Ascending aorta (tissue), 2 donors: Measurements from ENCODE around the gene PHAF1. TPM values are rescaled to one million over a fixed set of nuclear protein-coding genes. Genes with fewer than 3 reads are reported as not detected.

ENCODE experiments used
- DNase-seq, 2 donors: peaks; one replicate each; pipeline ENCODE4 v3.0.0-alpha.2; 2019; ENCODE audit warnings: low spot score in 2 of 2
- H3K27ac ChIP-seq, 2 donors: fragments of 200-600 bp; sonication (generic); one replicate each; pipeline ENCODE4 v1.5.1; 2016 to 2017; ENCODE audit warnings: mild to moderate bottlenecking in 1 of 2
- H3K27me3 ChIP-seq: fragments of 200-600 bp; sonication (generic); one replicate; pipeline ENCODE4 v1.5.1; 2017
- H3K36me3 ChIP-seq, 2 donors: fragments of 200-600 bp; sonication (generic); one replicate each; pipeline ENCODE4 v1.5.1; 2016
- H3K4me1 ChIP-seq, 2 donors: fragments of 200-600 bp; sonication (generic); one replicate each; pipeline ENCODE4 v1.5.1; 2016 to 2017; ENCODE audit warnings: mild to moderate bottlenecking in 1 of 2
- H3K4me3 ChIP-seq, 2 donors: fragments of 200-600 bp; sonication (generic); one replicate each; pipeline ENCODE4 v1.5.1; 2016 to 2017; ENCODE audit warnings: mild to moderate bottlenecking in 1 of 2
- H3K9me3 ChIP-seq, 2 donors: fragments of 200-600 bp; sonication (generic); one replicate each; pipeline ENCODE4 v1.5.1; 2016
- CTCF ChIP-seq, 3 experiments: fragments of 200-600 bp in 2 of 3; fragments of 450-650 bp in 1 of 3; sonication (generic) in 2 of 3; IDR thresholded peaks; one replicate each; pipeline ENCODE4 v1.5.1; 2016 to 2019; ENCODE audit warnings: antibody characterized with exemption in 3 of 3, mild to moderate bottlenecking in 1 of 3, moderate library complexity in 1 of 3
- intact Hi-C: fragments of 100-400 bp; cut with DNase I; formaldehyde crosslinking; loops from one replicate; pipeline ENCODE4 v1.15.1; 2023
- total RNA-seq: library from RNA; depleted of rRNA; stranded (reverse); fragments of >200 nt; gene quantifications from one replicate; pipeline ENCODE4 v1.1.0, GENCODE V29; 2016

PHAF1 gene
- total RNA-seq, 1 donor from 2014 or later: 4.5 TPM

- DNase-seq: no peak
- Histone ChIP-seq H3K9me3 (no peaks in the 10 kb centered on the region), H3K36me3 (peaks cover 0 to 3% of the 10 kb centered on the region in 2 donors), H3K4me3 (no peak overlapping the region), H3K4me1 (peaks cover 0 to 4% of the 10 kb centered on the region in 2 donors), H3K27me3 (no peaks in the 10 kb centered on the region), H3K27ac (no peak overlapping the region)
- no peak for TF ChIP-seq CTCF (IDR thresholded peaks at IDR 0.05)
- intact Hi-C loops: loop anchor here (5.0 kb wide), 2 partner anchors 78 to 128 kb away; partner anchors contain the start of gene CBFB
Observed at GRCh38 chr16:67104845-67105244, 4.9 kb upstream of the PHAF1 start.

- Histone ChIP-seq H3K4me1 (peaks cover under 1 to 4% of the 10 kb centered on the region in 2 donors), H3K4me3 (no peak overlapping the region), H3K36me3 (peaks cover 0 to 1% of the 10 kb centered on the region in 2 donors), H3K27ac (no peak overlapping the region), H3K9me3 (no peaks in the 10 kb centered on the region), H3K27me3 (no peaks in the 10 kb centered on the region)
- intact Hi-C loops: loop anchor here (5.0 kb wide), 2 partner anchors 78 to 128 kb away; partner anchors contain the start of gene CBFB
- no peak for TF ChIP-seq CTCF (IDR thresholded peaks at IDR 0.05)
- DNase-seq: no peak
Observed at GRCh38 chr16:67105246-67105645, 4.5 kb upstream of the PHAF1 start.

- H3K4me3 ChIP-seq: no peak overlapping the region
- intact Hi-C loops: loop anchor here (5.0 kb wide), 2 partner anchors 79 to 129 kb away; partner anchors contain the start of gene CBFB
- no peaks in the 10 kb centered on the region for H3K36me3 ChIP-seq
- no peaks in the 10 kb centered on the region for H3K9me3 ChIP-seq
- H3K27me3 ChIP-seq: no peaks in the 10 kb centered on the region
- DNase-seq: no peak
- H3K27ac ChIP-seq: peak overlapping the region; percentile 12 to 40
- TF ChIP-seq CTCF (IDR thresholded peaks at IDR 0.05): no peak
- peaks cover 7 to 10% of the 10 kb centered on the region in 2 donors for H3K4me1 ChIP-seq
Observed at GRCh38 chr16:67105881-67106280, 3.9 kb upstream of the PHAF1 start.

DNA sequence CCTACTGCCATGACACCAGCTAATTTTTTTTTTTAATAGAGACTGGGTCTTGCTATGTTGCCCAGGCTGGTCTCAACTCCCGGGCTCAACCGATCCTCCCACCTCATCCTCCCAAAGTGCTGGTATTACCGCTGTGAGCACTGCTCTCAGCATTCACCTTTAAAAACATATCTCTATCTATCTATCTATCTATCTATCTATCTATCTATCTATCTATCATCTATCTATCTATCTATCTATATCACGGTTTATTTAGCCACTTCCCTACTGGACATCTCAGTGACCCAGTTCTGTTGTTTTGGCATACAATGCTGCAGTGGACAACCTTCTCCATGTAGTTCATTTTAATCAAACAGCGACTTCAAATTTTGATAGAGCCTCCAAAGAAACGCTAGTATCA is 1.3 kb upstream of the PHAF1 start:
- no peaks in the 10 kb centered on the region for H3K36me3 ChIP-seq
- H3K4me3 ChIP-seq: no peak overlapping the region
- no peaks in the 10 kb centered on the region for H3K27me3 ChIP-seq
- intact Hi-C loops: loop anchor here (2.0 to 5.0 kb wide), 3 partner anchors 42 to 131 kb away; partner anchors contain the start of genes B3GNT9 and CBFB
- H3K4me1 ChIP-seq: peaks cover 10 to 13% of the 10 kb centered on the region in 2 donors
- DNase-seq: no peak
- no peak for TF ChIP-seq CTCF (IDR thresholded peaks at IDR 0.05)
- no peaks in the 10 kb centered on the region for H3K9me3 ChIP-seq
- no peak overlapping the region for H3K27ac ChIP-seq

- Histone ChIP-seq H3K9me3 (no peaks in the 10 kb centered on the region), H3K27ac (peak overlapping the region; percentile 81 to 87), H3K27me3 (no peaks in the 10 kb centered on the region), H3K4me3 (peak overlapping the region; percentile 88 to 90), H3K36me3 (no peaks in the 10 kb centered on the region), H3K4me1 (peaks cover 10 to 13% of the 10 kb centered on the region in 2 donors)
- intact Hi-C loops: loop anchor here (2.0 to 5.0 kb wide), 3 partner anchors 42 to 132 kb away; partner anchors contain the start of genes B3GNT9 and CBFB
- TF ChIP-seq CTCF (IDR thresholded peaks at IDR 0.05): no peak
- no peak for DNase-seq
Observed at GRCh38 chr16:67108931-67109406, 772 bp upstream of the PHAF1 start.
